ENCODE measurements around the gene ATAD3C. TPM values are rescaled to one million over a fixed set of nuclear protein-coding genes. Genes with fewer than 3 reads are reported as not detected.

ATAD3C gene
- polyA plus RNA-seq, 3 donors, result not detected

GRCh38 chr1:1440262-1441001 lies 9.1 kb upstream of the ATAD3C start:
- Mint-ChIP-seq H3K27ac (peak overlapping the region in 1 of 7 donors; percentile 68), H3K27me3 (ENCODE audit: low read depth in 3 of 3) (peaks cover 8 to 41% (median 19%) of the 10 kb centered on the region in 3 donors), H3K4me3 (no peak overlapping the region), H3K4me1 (peaks cover 7% of the 10 kb centered on the region), H3K36me3 (peaks cover 0 to 1% of the 10 kb centered on the region in 2 donors), H3K9me3 (peaks cover 0 to 5% (median 0%) of the 10 kb centered on the region in 7 donors)
- Histone ChIP-seq H3K9me3 (replicated peaks in 1 of 2; ENCODE audit: control insufficient read depth in 1 of 2, insufficient read depth in 1 of 2, low read length in 2 of 2) (no peaks in the 10 kb centered on the region), H2AFZ (ENCODE audit: insufficient read depth, low read depth, low read length, poor library complexity, severe bottlenecking) (peak overlapping the region; percentile 35), H3K4me2 (replicated peaks; ENCODE audit: extremely low read depth, low read length, poor library complexity, severe bottlenecking) (no peak overlapping the region), H3K36me3 (replicated peaks in 1 of 2; ENCODE audit: control insufficient read depth in 1 of 2, insufficient read depth in 2 of 2, low read length in 2 of 2) (no peaks in the 10 kb centered on the region), H3K4me3 (replicated peaks in 1 of 3; ENCODE audit: low read depth in 2 of 3, low read length in 3 of 3) (no peak overlapping the region), H3K27me3 (ENCODE audit: control insufficient read depth in 2 of 2, insufficient read depth in 2 of 2, low read length in 2 of 2) (peaks cover 5 to 19% of the 10 kb centered on the region in 2 donors), H3K27ac (ENCODE audit: low read depth in 1 of 2, low read length in 2 of 2) (no peak overlapping the region), H3K4me1 (ENCODE audit: control insufficient read depth in 1 of 2, insufficient read depth in 2 of 2, low read length in 2 of 2) (peaks cover 5 to 7% of the 10 kb centered on the region in 2 donors), H3K9ac (ENCODE audit: insufficient read depth, low read length, poor library complexity, severe bottlenecking) (no peak overlapping the region), H3K79me2 (ENCODE audit: insufficient read depth, low read length) (no peaks in the 10 kb centered on the region), H4K20me1 (ENCODE audit: insufficient read depth, low read length) (no peaks in the 10 kb centered on the region)
- TF ChIP-seq CTCF (IDR thresholded peaks at IDR 0.05), result no peak
- intact Hi-C loops (cut with micrococcal nuclease), result no loop called here
- no peak for DNase-seq
- WGBS (ENCODE audit: insufficient coverage), result 83% methylated on average over 21 of the region's 26 CpGs

- peaks cover under 1 to 2% of the 10 kb centered on the region in 2 donors for H3K4me1 ChIP-seq (ENCODE audit: control insufficient read depth in 1 of 2, insufficient read depth in 2 of 2, low read length in 2 of 2)
- no peaks in the 10 kb centered on the region for H3K9me3 ChIP-seq (replicated peaks in 1 of 2; ENCODE audit: control insufficient read depth in 1 of 2, insufficient read depth in 1 of 2, low read length in 2 of 2)
- intact Hi-C loops (cut with micrococcal nuclease), result no loop called here
- H3K36me3 ChIP-seq (replicated peaks in 1 of 2; ENCODE audit: control insufficient read depth in 1 of 2, insufficient read depth in 2 of 2, low read length in 2 of 2), result no peaks in the 10 kb centered on the region
- TF ChIP-seq CTCF (IDR thresholded peaks at IDR 0.05), result peak; percentile 94
- 38% methylated on average over 25 of the region's 29 CpGs for WGBS (ENCODE audit: insufficient coverage)
- no peak overlapping the region for H3K4me2 ChIP-seq (replicated peaks; ENCODE audit: extremely low read depth, low read length, poor library complexity, severe bottlenecking)
- no peak overlapping the region for H3K9ac ChIP-seq (ENCODE audit: insufficient read depth, low read length, poor library complexity, severe bottlenecking)
- peaks cover 0 to under 1% of the 10 kb centered on the region in 2 donors for H3K36me3 Mint-ChIP-seq
- no peak overlapping the region for H3K4me3 ChIP-seq (replicated peaks in 1 of 3; ENCODE audit: low read depth in 2 of 3, low read length in 3 of 3)
- H3K4me1 Mint-ChIP-seq, result peaks cover 3% of the 10 kb centered on the region
- peak overlapping the region in 1 of 7 donors; percentile 68 for H3K27ac Mint-ChIP-seq
- H4K20me1 ChIP-seq (ENCODE audit: insufficient read depth, low read length), result no peaks in the 10 kb centered on the region
- H3K27me3 Mint-ChIP-seq (ENCODE audit: low read depth in 3 of 3), result peaks cover 6 to 36% (median 14%) of the 10 kb centered on the region in 3 donors
- no peak overlapping the region for H3K27ac ChIP-seq (ENCODE audit: low read depth in 1 of 2, low read length in 2 of 2)
- no peaks in the 10 kb centered on the region for H3K79me2 ChIP-seq (ENCODE audit: insufficient read depth, low read length)
- H3K27me3 ChIP-seq (ENCODE audit: control insufficient read depth in 2 of 2, insufficient read depth in 2 of 2, low read length in 2 of 2), result peaks cover 2 to 14% of the 10 kb centered on the region in 2 donors
- DNase-seq, result peak; percentile 24 to 41 (median 36)
- peak overlapping the region; percentile 35 for H2AFZ ChIP-seq (ENCODE audit: insufficient read depth, low read depth, low read length, poor library complexity, severe bottlenecking)
- H3K4me3 Mint-ChIP-seq, result no peak overlapping the region
- H3K9me3 Mint-ChIP-seq, result peaks cover 0 to 3% (median 0%) of the 10 kb centered on the region in 7 donors
Measured at GRCh38 chr1:1441002-1441888, 8.2 kb upstream of the ATAD3C start.
